ENCODE measurements around the gene AP3B2.

DNA sequence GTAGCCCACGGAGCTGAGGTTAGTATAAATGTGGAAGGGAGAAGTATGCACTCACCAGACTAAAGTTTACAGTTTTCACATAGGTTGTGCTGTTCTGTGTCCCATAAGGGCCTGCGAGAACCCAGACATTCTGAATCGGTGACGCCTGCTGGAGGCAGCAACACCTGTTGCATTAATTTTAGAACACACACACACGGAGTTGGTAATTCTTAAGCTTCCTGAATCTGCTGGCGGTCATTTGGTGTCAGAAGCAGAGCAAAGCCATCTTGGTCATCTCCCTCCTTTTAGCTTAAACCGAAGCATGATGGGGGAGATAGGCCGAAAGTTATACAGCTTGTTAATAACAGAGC, 41.1 kb upstream of the AP3B2 start:
- no peak for TF ChIP-seq POLR2A (IDR thresholded peaks at IDR 0.05)
- TF ChIP-seq, protein P1, sequence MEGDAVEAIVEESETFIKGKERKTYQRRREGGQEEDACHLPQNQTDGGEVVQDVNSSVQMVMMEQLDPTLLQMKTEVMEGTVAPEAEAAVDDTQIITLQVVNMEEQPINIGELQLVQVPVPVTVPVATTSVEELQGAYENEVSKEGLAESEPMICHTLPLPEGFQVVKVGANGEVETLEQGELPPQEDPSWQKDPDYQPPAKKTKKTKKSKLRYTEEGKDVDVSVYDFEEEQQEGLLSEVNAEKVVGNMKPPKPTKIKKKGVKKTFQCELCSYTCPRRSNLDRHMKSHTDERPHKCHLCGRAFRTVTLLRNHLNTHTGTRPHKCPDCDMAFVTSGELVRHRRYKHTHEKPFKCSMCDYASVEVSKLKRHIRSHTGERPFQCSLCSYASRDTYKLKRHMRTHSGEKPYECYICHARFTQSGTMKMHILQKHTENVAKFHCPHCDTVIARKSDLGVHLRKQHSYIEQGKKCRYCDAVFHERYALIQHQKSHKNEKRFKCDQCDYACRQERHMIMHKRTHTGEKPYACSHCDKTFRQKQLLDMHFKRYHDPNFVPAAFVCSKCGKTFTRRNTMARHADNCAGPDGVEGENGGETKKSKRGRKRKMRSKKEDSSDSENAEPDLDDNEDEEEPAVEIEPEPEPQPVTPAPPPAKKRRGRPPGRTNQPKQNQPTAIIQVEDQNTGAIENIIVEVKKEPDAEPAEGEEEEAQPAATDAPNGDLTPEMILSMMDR (IDR thresholded peaks at IDR 0.05) = no peak
- TF ChIP-seq POLR2AphosphoS5 (IDR thresholded peaks at IDR 0.05) = no peak
